Keratinocyte (primary cell): ENCODE measurements around the gene KLF16. TPM values are rescaled to one million over a fixed set of nuclear protein-coding genes. Genes with fewer than 3 reads are reported as not detected.

Experiments
- DNase-seq: peaks from one replicate; pipeline ENCODE4 v3.0.0-alpha.2; 2011; ENCODE audit warnings: low read depth, missing footprints, low spot score
- FAIRE-seq: peaks from 2 replicates; lab custom pipeline; 2011; peaks lifted over from hg19 to GRCh38; lab: Jason Lieb, UNC
- H2AFZ ChIP-seq: 2 replicates; pipeline ENCODE4 v1.6.0; 2012; ENCODE audit warnings: low read length, control low read depth, inconsistent platforms; ENCODE audit not compliant: control insufficient read depth
- H3K27ac ChIP-seq: 2 replicates; pipeline ENCODE4 v1.5.1; 2011; ENCODE audit warnings: low read length; ENCODE audit not compliant: control insufficient read depth, insufficient read depth
- H3K27me3 ChIP-seq: 3 replicates; pipeline ENCODE4 v1.6.0; 2011; ENCODE audit warnings: low read length; ENCODE audit not compliant: control insufficient read depth, insufficient read depth; ENCODE audit errors: extremely low read depth
- H3K36me3 ChIP-seq, 2 experiments: 2 replicates in 1 of 2; 3 replicates in 1 of 2; pipeline ENCODE4 v1.5.1; 2011; ENCODE audit warnings: low read length in 2 of 2, mild to moderate bottlenecking in 1 of 2; ENCODE audit not compliant: control insufficient read depth in 2 of 2, insufficient read depth in 2 of 2; ENCODE audit errors: extremely low read depth in 1 of 2
- H3K4me1 ChIP-seq: 3 replicates; pipeline ENCODE4 v1.5.1; 2011; ENCODE audit warnings: low read length; ENCODE audit not compliant: control insufficient read depth, insufficient read depth; ENCODE audit errors: extremely low read depth
- H3K4me2 ChIP-seq: 3 replicates; pipeline ENCODE4 v1.6.0; 2011; ENCODE audit warnings: low read depth, low read length; ENCODE audit not compliant: control insufficient read depth, insufficient read depth; ENCODE audit errors: extremely low read depth
- H3K4me3 ChIP-seq, 3 experiments: fragments of 200-600 bp in 1 of 3; sonication (generic) in 1 of 3; 2 replicates in 2 of 3; 3 replicates in 1 of 3; pipeline ENCODE4 v1.5.1; 2011 to 2016; ENCODE audit warnings: low read length in 3 of 3, mild to moderate bottlenecking in 3 of 3, control low read depth in 2 of 3, inconsistent platforms in 1 of 3, low read depth in 1 of 3, mixed read lengths in 1 of 3, mixed run types in 1 of 3, moderate library complexity in 1 of 3; ENCODE audit not compliant: control insufficient read depth in 2 of 3, insufficient read depth in 2 of 3; ENCODE audit errors: extremely low read depth in 1 of 3
- H3K79me2 ChIP-seq: 2 replicates; pipeline ENCODE4 v1.6.0; 2012; ENCODE audit warnings: low read length; ENCODE audit not compliant: control insufficient read depth, insufficient read depth
- H3K9ac ChIP-seq: 3 replicates; pipeline ENCODE4 v1.6.0; 2011; ENCODE audit warnings: low read length; ENCODE audit not compliant: control insufficient read depth, insufficient read depth; ENCODE audit errors: extremely low read depth
- H3K9me1 ChIP-seq: 3 replicates; pipeline ENCODE4 v1.6.0; 2011; ENCODE audit warnings: low read length; ENCODE audit not compliant: control insufficient read depth, insufficient read depth; ENCODE audit errors: extremely low read depth
- H3K9me3 ChIP-seq: 2 replicates; pipeline ENCODE4 v1.5.1; 2012; ENCODE audit warnings: low read depth, low read length; ENCODE audit not compliant: control insufficient read depth
- H4K20me1 ChIP-seq: 3 replicates; pipeline ENCODE4 v1.6.0; 2011; ENCODE audit warnings: low read length; ENCODE audit not compliant: control insufficient read depth, insufficient read depth; ENCODE audit errors: extremely low read depth
- CTCF ChIP-seq, 3 experiments: IDR thresholded peaks in 1 of 3; conservative IDR thresholded peaks in 1 of 3; optimal IDR thresholded peaks in 1 of 3; 2 replicates in 2 of 3; 3 replicates in 1 of 3; pipeline versions ENCODE3 to v1.5.1; 2011; ENCODE audit warnings: low read length in 3 of 3, mild to moderate bottlenecking in 3 of 3, moderate library complexity in 2 of 3, control low read depth in 1 of 3, inconsistent platforms in 1 of 3; ENCODE audit not compliant: insufficient read depth in 2 of 3; ENCODE audit errors: extremely low read depth in 1 of 3
- EZH2 ChIP-seq: IDR thresholded peaks from one replicate; pipeline ENCODE4 v1.6.1; 2012; ENCODE audit warnings: inconsistent platforms, mild to moderate bottlenecking, low read length, moderate library complexity
- dilution Hi-C: fragments of 300-500 bp; cut with MboI; formaldehyde crosslinking; loops from one replicate; pipeline ENCODE4 v1.7.0; 2020; ENCODE audit warnings: low sequenced_read_pairs; ENCODE audit not compliant: extremely low pct_ligation_motif_present
- polyA plus RNA-seq, 5 experiments: library from polyadenylated mRNA; depleted of rRNA in 3 of 5; stranded (reverse) in 3 of 5; stranded (forward) in 1 of 5; unstranded in 1 of 5; fragments of >200 nt; gene quantifications; 1 replicate in 1 of 5; 2 replicates in 3 of 5; 3 replicates in 1 of 5; pipeline versions ENCODE4 v1.2.1 to v1.2.3, GENCODE V29; 2011 to 2012; ENCODE audit warnings: missing spikeins in 2 of 5, low read depth in 1 of 5, low replicate concordance in 1 of 5

The KLF16 gene
- polyA plus RNA-seq, 1 donor (not counting 4 experiments of a cell fraction or from before 2014, with no cell fraction given) = 4.9 TPM

GRCh38 chr19:1865172-1866010 is 2.0 kb upstream of the KLF16 start:
- peak overlapping the region in 2 of 3 experiments; percentile 73 to 84 for H3K4me3 ChIP-seq
- dilution Hi-C loops = no loop called here
- H3K27me3 ChIP-seq = no peaks in the 10 kb centered on the region
- H2AFZ ChIP-seq = no peak overlapping the region
- no peaks in the 10 kb centered on the region for H3K9me3 ChIP-seq
- peaks cover 16% of the 10 kb centered on the region for H3K4me1 ChIP-seq
- TF ChIP-seq EZH2 = no peak
- TF ChIP-seq CTCF (optimal IDR thresholded peaks at IDR 0.05 in 1 of 3, IDR thresholded peaks at IDR 0.05 in 1 of 3, conservative IDR thresholded peaks at IDR 0.05 in 1 of 3; ENCODE audit: extremely low read depth in 1 of 3, insufficient read depth in 2 of 3, low read length in 3 of 3) = no peak
- H3K4me2 ChIP-seq = peak overlapping the region; percentile 85
- no peaks in the 10 kb centered on the region for H3K36me3 ChIP-seq
- H3K9ac ChIP-seq = peak overlapping the region; percentile 89
- FAIRE-seq (no peak), DNase-seq (no peak)
- peaks cover 25% of the 10 kb centered on the region for H3K79me2 ChIP-seq
- H3K27ac ChIP-seq = peak overlapping the region; percentile 78
- no peaks in the 10 kb centered on the region for H3K9me1 ChIP-seq
- peaks cover 10% of the 10 kb centered on the region for H4K20me1 ChIP-seq

- Histone ChIP-seq H3K79me2 (peaks cover 32% of the 10 kb centered on the region), H3K27me3 (no peaks in the 10 kb centered on the region), H4K20me1 (peaks cover 10% of the 10 kb centered on the region), H2AFZ (peak overlapping the region; percentile 36), H3K9me3 (no peaks in the 10 kb centered on the region), H3K4me1 (peaks cover 21% of the 10 kb centered on the region), H3K36me3 (no peaks in the 10 kb centered on the region), H3K9ac (peak overlapping the region; percentile 89), H3K27ac (peak overlapping the region; percentile 78), H3K9me1 (no peaks in the 10 kb centered on the region), H3K4me3 (peak overlapping the region; percentile 63 to 84 (median 73)), H3K4me2 (peak overlapping the region; percentile 85)
- no peak for FAIRE-seq
- DNase-seq = no peak
- TF ChIP-seq EZH2 = no peak
- TF ChIP-seq CTCF (optimal IDR thresholded peaks at IDR 0.05 in 1 of 3, IDR thresholded peaks at IDR 0.05 in 1 of 3, conservative IDR thresholded peaks at IDR 0.05 in 1 of 3; ENCODE audit: extremely low read depth in 1 of 3, insufficient read depth in 2 of 3, low read length in 3 of 3) = peak; percentile 44 to 83 (median 80)
- dilution Hi-C loops = no loop called here
Measured at GRCh38 chr19:1864480-1865171, 1.2 kb upstream of the KLF16 start.
